Amygdala (tissue), 56 donors: ENCODE results near the gene DNAJC5.
"Not testable (repeated sequence)": the region's sequence is repeated elsewhere in the genome, so short reads cannot be mapped to it uniquely, and the experiment has no call there.

Experiments used
- DNase-seq, 56 donors: peaks; one replicate each; lab custom pipeline; 2025; lab: John Stamatoyannopoulos, UW

The DNAJC5 gene

GRCh38 chr20:63860325-63861051 lies 34.4 kb upstream of the DNAJC5 start:
- peak in 6 of 56 donors; percentile 10 to 44 (median 22) for DNase-seq

GRCh38 chr20:63861365-63861934 lies 33.5 kb upstream of the DNAJC5 start, which contains the start of gene ABHD16B:
Gene ABHD16B (plus strand): TSS chr20:63861498. CDS start chr20:63861541, 43 bp downstream.
- DNase-seq: no peak

GRCh38 chr20:63861981-63862901 lies 32.7 kb upstream of the DNAJC5 start:
- no peak for DNase-seq

GRCh38 chr20:63863021-63863797 lies 31.7 kb upstream of the DNAJC5 start:
- no peak for DNase-seq

- DNase-seq: peak in 46 of 56 donors; percentile 5 to 78 (median 44)
Observed at GRCh38 chr20:63863798-63864544, 31.0 kb upstream of the DNAJC5 start.

GRCh38 chr20:63864545-63864977 lies 30.4 kb upstream of the DNAJC5 start:
- no peak for DNase-seq

GRCh38 chr20:63864978-63865640 lies 29.8 kb upstream of the DNAJC5 start, which contains the start of gene TPD52L2:
Gene TPD52L2 (plus strand): TSS chr20:63865270. CDS start chr20:63865366, 96 bp downstream.
- peak; percentile 37 to 99 (median 97) for DNase-seq

GRCh38 chr20:63867042-63867441 lies 27.9 kb upstream of the DNAJC5 start:
- DNase-seq: not testable (repeated sequence)

GRCh38 chr20:63868264-63868663 lies 26.7 kb upstream of the DNAJC5 start:
- DNase-seq: no peak

GRCh38 chr20:63873477-63873971 lies 21.4 kb upstream of the DNAJC5 start:
- peak in 3 of 56 donors; percentile 11 to 31 (median 20) for DNase-seq

GRCh38 chr20:63874241-63874640 lies 20.7 kb upstream of the DNAJC5 start:
- not testable (repeated sequence) for DNase-seq

GRCh38 chr20:63876489-63877036 lies 18.4 kb upstream of the DNAJC5 start:
- DNase-seq: no peak

GRCh38 chr20:63877755-63878470 lies 17.0 kb upstream of the DNAJC5 start:
- no peak for DNase-seq

GRCh38 chr20:63878899-63879663 lies 15.8 kb upstream of the DNAJC5 start:
- no peak for DNase-seq

- DNase-seq: not testable (repeated sequence)
Observed at GRCh38 chr20:63880901-63881300, 14.0 kb upstream of the DNAJC5 start.

- DNase-seq: no peak
Observed at GRCh38 chr20:63881451-63882226, 13.3 kb upstream of the DNAJC5 start.
